Spleen (tissue), 7 donors: Measurements from ENCODE around the gene C9.

Experiments
- CTCF ChIP-seq, 11 experiments: fragments of 200-600 bp in 7 of 11; fragments of 450-650 bp in 4 of 11; sonication (generic) in 4 of 11; IDR thresholded peaks in 8 of 11; conservative IDR thresholded peaks in 3 of 11; 1 replicate in 7 of 11; 2 replicates in 4 of 11; pipeline versions ENCODE4 v1.4.0 to v1.8.0; 2016 to 2021; ENCODE audit warnings: antibody characterized with exemption in 11 of 11, inconsistent platforms in 4 of 11, mild to moderate bottlenecking in 1 of 11
- POLR2AphosphoS5 ChIP-seq, 3 donors: sonication (generic); formaldehyde crosslinking; IDR thresholded peaks; one replicate each; pipeline ENCODE4 v1.5.1; 2017; ENCODE audit warnings: antibody characterized with exemption in 3 of 3
- donor health status: DM: no; HTN: no; CAD: no; lungs with moderate emphysema.
- donor health status: DM: no; HTN: no; CAD: no.
- donor health status: DM: no; HTN: no; CAD: no.

- TF ChIP-seq CTCF (IDR thresholded peaks at IDR 0.05 in 8 of 11, conservative IDR thresholded peaks at IDR 0.05 in 3 of 11) (no peak), POLR2AphosphoS5 (IDR thresholded peaks at IDR 0.05) (no peak)
Measured at GRCh38 chr5:39341896-39342295, 22.4 kb downstream of the C9 start.
